Keratinocyte (primary cell): Measurements from ENCODE around the gene SMYD5. TPM values are rescaled to one million over a fixed set of nuclear protein-coding genes. Genes with fewer than 3 reads are reported as not detected.

ENCODE experiments used
- DNase-seq: peaks from one replicate; pipeline ENCODE4 v3.0.0-alpha.2; 2011; ENCODE audit warnings: low read depth, missing footprints, low spot score
- FAIRE-seq: peaks from 2 replicates; lab custom pipeline; 2011; peaks lifted over from hg19 to GRCh38; lab: Jason Lieb, UNC
- H2AFZ ChIP-seq: 2 replicates; pipeline ENCODE4 v1.6.0; 2012; ENCODE audit warnings: low read length, control low read depth, inconsistent platforms; ENCODE audit not compliant: control insufficient read depth
- H3K27ac ChIP-seq: 2 replicates; pipeline ENCODE4 v1.5.1; 2011; ENCODE audit warnings: low read length; ENCODE audit not compliant: control insufficient read depth, insufficient read depth
- H3K27me3 ChIP-seq: 3 replicates; pipeline ENCODE4 v1.6.0; 2011; ENCODE audit warnings: low read length; ENCODE audit not compliant: control insufficient read depth, insufficient read depth; ENCODE audit errors: extremely low read depth
- H3K36me3 ChIP-seq, 2 experiments: 2 replicates in 1 of 2; 3 replicates in 1 of 2; pipeline ENCODE4 v1.5.1; 2011; ENCODE audit warnings: low read length in 2 of 2, mild to moderate bottlenecking in 1 of 2; ENCODE audit not compliant: control insufficient read depth in 2 of 2, insufficient read depth in 2 of 2; ENCODE audit errors: extremely low read depth in 1 of 2
- H3K4me1 ChIP-seq: 3 replicates; pipeline ENCODE4 v1.5.1; 2011; ENCODE audit warnings: low read length; ENCODE audit not compliant: control insufficient read depth, insufficient read depth; ENCODE audit errors: extremely low read depth
- H3K4me2 ChIP-seq: 3 replicates; pipeline ENCODE4 v1.6.0; 2011; ENCODE audit warnings: low read depth, low read length; ENCODE audit not compliant: control insufficient read depth, insufficient read depth; ENCODE audit errors: extremely low read depth
- H3K4me3 ChIP-seq, 3 experiments: fragments of 200-600 bp in 1 of 3; sonication (generic) in 1 of 3; 2 replicates in 2 of 3; 3 replicates in 1 of 3; pipeline ENCODE4 v1.5.1; 2011 to 2016; ENCODE audit warnings: low read length in 3 of 3, mild to moderate bottlenecking in 3 of 3, control low read depth in 2 of 3, inconsistent platforms in 1 of 3, low read depth in 1 of 3, mixed read lengths in 1 of 3, mixed run types in 1 of 3, moderate library complexity in 1 of 3; ENCODE audit not compliant: control insufficient read depth in 2 of 3, insufficient read depth in 2 of 3; ENCODE audit errors: extremely low read depth in 1 of 3
- H3K79me2 ChIP-seq: 2 replicates; pipeline ENCODE4 v1.6.0; 2012; ENCODE audit warnings: low read length; ENCODE audit not compliant: control insufficient read depth, insufficient read depth
- H3K9ac ChIP-seq: 3 replicates; pipeline ENCODE4 v1.6.0; 2011; ENCODE audit warnings: low read length; ENCODE audit not compliant: control insufficient read depth, insufficient read depth; ENCODE audit errors: extremely low read depth
- H3K9me1 ChIP-seq: 3 replicates; pipeline ENCODE4 v1.6.0; 2011; ENCODE audit warnings: low read length; ENCODE audit not compliant: control insufficient read depth, insufficient read depth; ENCODE audit errors: extremely low read depth
- H3K9me3 ChIP-seq: 2 replicates; pipeline ENCODE4 v1.5.1; 2012; ENCODE audit warnings: low read depth, low read length; ENCODE audit not compliant: control insufficient read depth
- H4K20me1 ChIP-seq: 3 replicates; pipeline ENCODE4 v1.6.0; 2011; ENCODE audit warnings: low read length; ENCODE audit not compliant: control insufficient read depth, insufficient read depth; ENCODE audit errors: extremely low read depth
- CTCF ChIP-seq, 3 experiments: IDR thresholded peaks in 1 of 3; conservative IDR thresholded peaks in 1 of 3; optimal IDR thresholded peaks in 1 of 3; 2 replicates in 2 of 3; 3 replicates in 1 of 3; pipeline versions ENCODE3 to v1.5.1; 2011; ENCODE audit warnings: low read length in 3 of 3, mild to moderate bottlenecking in 3 of 3, moderate library complexity in 2 of 3, control low read depth in 1 of 3, inconsistent platforms in 1 of 3; ENCODE audit not compliant: insufficient read depth in 2 of 3; ENCODE audit errors: extremely low read depth in 1 of 3
- EZH2 ChIP-seq: IDR thresholded peaks from one replicate; pipeline ENCODE4 v1.6.1; 2012; ENCODE audit warnings: inconsistent platforms, mild to moderate bottlenecking, low read length, moderate library complexity
- dilution Hi-C: fragments of 300-500 bp; cut with MboI; formaldehyde crosslinking; loops from one replicate; pipeline ENCODE4 v1.7.0; 2020; ENCODE audit warnings: low sequenced_read_pairs; ENCODE audit not compliant: extremely low pct_ligation_motif_present
- polyA plus RNA-seq, 5 experiments: library from polyadenylated mRNA; depleted of rRNA in 3 of 5; stranded (reverse) in 3 of 5; stranded (forward) in 1 of 5; unstranded in 1 of 5; fragments of >200 nt; gene quantifications; 1 replicate in 1 of 5; 2 replicates in 3 of 5; 3 replicates in 1 of 5; pipeline versions ENCODE4 v1.2.1 to v1.2.3, GENCODE V29; 2011 to 2012; ENCODE audit warnings: missing spikeins in 2 of 5, low read depth in 1 of 5, low replicate concordance in 1 of 5

The SMYD5 gene
- polyA plus RNA-seq, 1 donor (not counting 4 experiments of a cell fraction or from before 2014, with no cell fraction given), result 18.6 TPM

GRCh38 chr2:73223821-73224220 lies 9.8 kb downstream of the SMYD5 start:
- Histone ChIP-seq H3K27me3 (no peaks in the 10 kb centered on the region), H3K9me3 (no peaks in the 10 kb centered on the region), H2AFZ (no peak overlapping the region), H3K27ac (no peak overlapping the region), H3K79me2 (peaks cover 4% of the 10 kb centered on the region), H3K4me3 (no peak overlapping the region), H3K9me1 (no peaks in the 10 kb centered on the region), H3K9ac (no peak overlapping the region), H3K36me3 (peaks cover 26 to 34% of the 10 kb centered on the region in 2 experiments), H3K4me1 (no peaks in the 10 kb centered on the region), H4K20me1 (no peaks in the 10 kb centered on the region), H3K4me2 (no peak overlapping the region)
- DNase-seq (no peak), FAIRE-seq (no peak)
- dilution Hi-C loops, result no loop called here
- no peak for TF ChIP-seq EZH2
- TF ChIP-seq CTCF (optimal IDR thresholded peaks at IDR 0.05 in 1 of 3, IDR thresholded peaks at IDR 0.05 in 1 of 3, conservative IDR thresholded peaks at IDR 0.05 in 1 of 3; ENCODE audit: extremely low read depth in 1 of 3, insufficient read depth in 2 of 3, low read length in 3 of 3), result no peak

- H3K9ac ChIP-seq, result no peak overlapping the region
- no peaks in the 10 kb centered on the region for H4K20me1 ChIP-seq
- no peaks in the 10 kb centered on the region for H3K9me1 ChIP-seq
- H3K27ac ChIP-seq, result no peak overlapping the region
- no peak for FAIRE-seq
- DNase-seq, result no peak
- peaks cover 22 to 23% of the 10 kb centered on the region in 2 experiments for H3K36me3 ChIP-seq
- no peaks in the 10 kb centered on the region for H3K9me3 ChIP-seq
- dilution Hi-C loops, result no loop called here
- H3K4me2 ChIP-seq, result no peak overlapping the region
- TF ChIP-seq EZH2 (no peak), CTCF (optimal IDR thresholded peaks at IDR 0.05 in 1 of 3, IDR thresholded peaks at IDR 0.05 in 1 of 3, conservative IDR thresholded peaks at IDR 0.05 in 1 of 3; ENCODE audit: extremely low read depth in 1 of 3, insufficient read depth in 2 of 3, low read length in 3 of 3) (no peak)
- no peak overlapping the region for H3K4me3 ChIP-seq
- H2AFZ ChIP-seq, result no peak overlapping the region
- no peaks in the 10 kb centered on the region for H3K27me3 ChIP-seq
- H3K79me2 ChIP-seq, result no peaks in the 10 kb centered on the region
- H3K4me1 ChIP-seq, result no peaks in the 10 kb centered on the region
Observed at GRCh38 chr2:73225513-73226360, 11.7 kb downstream of the SMYD5 start.
